Measurements from ENCODE around the gene TOMM22. TPM values are rescaled to one million over a fixed set of nuclear protein-coding genes. Genes with fewer than 3 reads are reported as not detected.

Gene TOMM22
- total RNA-seq, 1 donor from 2014 or later, result 63.7 TPM

DNA sequence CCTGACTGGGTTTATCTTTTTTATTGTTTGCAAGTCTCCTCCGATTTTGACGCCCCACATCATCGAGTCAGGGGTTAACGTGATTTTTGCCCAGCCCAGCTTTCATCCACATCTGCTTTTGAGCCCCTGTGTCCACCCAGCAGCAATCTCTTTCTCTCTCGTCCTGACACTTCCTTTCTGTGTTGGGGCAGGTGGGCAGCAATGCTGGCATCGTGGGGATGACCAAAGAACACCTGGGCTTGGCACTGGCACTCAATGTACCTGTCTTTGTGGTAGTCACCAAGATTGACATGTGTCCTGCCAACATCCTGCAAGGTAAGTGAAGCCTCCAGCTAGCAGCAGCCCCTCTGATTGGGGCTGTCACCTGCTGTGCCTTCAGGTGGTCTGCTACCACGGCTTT, 39.8 kb downstream of the TOMM22 start:
- Histone ChIP-seq H3K4me1 (ENCODE audit: control insufficient read depth in 3 of 3, insufficient read depth in 3 of 3, low read length in 3 of 3) (peaks cover 3 to 4% (median 3%) of the 10 kb centered on the region in 3 donors), H3K9me3 (ENCODE audit: control insufficient read depth in 3 of 3, low read length in 3 of 3) (no peaks in the 10 kb centered on the region), H3K36me3 (ENCODE audit: control insufficient read depth in 3 of 3, insufficient read depth in 3 of 3, low read length in 3 of 3) (peaks cover 58 to 69% (median 63%) of the 10 kb centered on the region in 3 donors), H3K27ac (ENCODE audit: low read depth, low read length) (no peak overlapping the region), H3K9ac (ENCODE audit: low read depth in 1 of 3, low read length in 3 of 3) (no peak overlapping the region), H3K4me3 (ENCODE audit: low read length in 3 of 3) (no peak overlapping the region), H3K27me3 (ENCODE audit: control insufficient read depth in 3 of 3, insufficient read depth in 3 of 3, low read length in 3 of 3) (no peaks in the 10 kb centered on the region)

DNA sequence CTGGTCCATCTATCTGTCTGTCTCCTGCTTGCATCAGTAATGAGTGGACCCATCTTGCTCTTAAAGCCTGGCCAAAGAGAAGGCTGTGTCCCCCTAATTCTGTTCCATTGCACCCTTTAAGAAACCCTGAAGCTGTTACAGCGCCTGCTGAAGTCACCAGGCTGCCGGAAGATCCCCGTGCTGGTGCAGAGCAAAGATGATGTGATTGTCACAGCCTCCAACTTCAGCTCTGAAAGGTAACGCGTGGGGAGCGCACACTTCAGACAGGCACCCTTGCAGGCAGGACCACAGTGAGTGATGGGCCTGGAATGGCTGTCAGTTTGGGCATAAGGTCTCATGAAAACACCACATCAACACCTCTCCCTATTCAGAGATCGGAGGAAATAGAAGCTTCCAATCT, 42.4 kb downstream of the TOMM22 start:
- Histone ChIP-seq H3K9ac (ENCODE audit: low read depth in 1 of 3, low read length in 3 of 3) (no peak overlapping the region), H3K4me3 (ENCODE audit: low read length in 3 of 3) (no peak overlapping the region), H3K9me3 (ENCODE audit: control insufficient read depth in 3 of 3, low read length in 3 of 3) (no peaks in the 10 kb centered on the region), H3K27me3 (ENCODE audit: control insufficient read depth in 3 of 3, insufficient read depth in 3 of 3, low read length in 3 of 3) (no peaks in the 10 kb centered on the region), H3K4me1 (ENCODE audit: control insufficient read depth in 3 of 3, insufficient read depth in 3 of 3, low read length in 3 of 3) (peaks cover 0 to 4% (median 2%) of the 10 kb centered on the region in 3 donors), H3K27ac (ENCODE audit: low read depth, low read length) (no peak overlapping the region), H3K36me3 (ENCODE audit: control insufficient read depth in 3 of 3, insufficient read depth in 3 of 3, low read length in 3 of 3) (peaks cover 73 to 80% (median 76%) of the 10 kb centered on the region in 3 donors)

DNA sequence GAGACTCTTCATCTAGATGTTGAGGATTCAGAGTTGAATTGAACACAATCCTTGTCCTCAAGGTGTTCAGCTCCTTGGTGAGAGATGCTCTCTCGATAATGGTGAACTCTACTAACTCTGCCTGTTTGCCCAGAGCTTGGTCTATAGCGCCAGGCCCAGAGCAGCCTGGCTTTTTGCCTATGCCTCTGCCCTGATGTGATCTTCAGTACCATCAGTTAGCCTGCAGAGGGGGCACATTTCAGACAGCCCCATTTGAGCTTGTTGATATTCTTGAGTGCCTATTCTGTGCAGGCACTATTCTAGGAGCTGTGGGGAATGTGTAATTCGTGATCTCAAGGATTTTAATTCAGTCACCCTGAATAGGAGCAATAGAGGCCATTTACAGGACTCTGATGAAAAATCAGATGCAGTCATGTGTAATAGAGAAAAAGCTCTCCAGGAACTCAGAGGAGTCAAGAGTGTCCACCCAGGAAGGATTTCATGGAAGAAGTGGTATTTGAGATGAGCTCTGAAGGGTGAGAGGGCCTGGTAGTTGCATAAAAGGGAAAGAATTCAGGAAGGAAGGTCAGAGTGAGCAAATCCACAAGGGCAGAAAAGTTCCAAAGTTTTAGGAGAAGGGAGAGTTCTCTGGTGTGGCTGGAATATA, 43.3 kb downstream of the TOMM22 start:
- Histone ChIP-seq H3K9me3 (ENCODE audit: control insufficient read depth in 3 of 3, low read length in 3 of 3) (no peaks in the 10 kb centered on the region), H3K4me3 (ENCODE audit: low read length in 3 of 3) (no peak overlapping the region), H3K9ac (ENCODE audit: low read depth in 1 of 3, low read length in 3 of 3) (no peak overlapping the region), H3K27ac (ENCODE audit: low read depth, low read length) (no peak overlapping the region), H3K36me3 (ENCODE audit: control insufficient read depth in 3 of 3, insufficient read depth in 3 of 3, low read length in 3 of 3) (peaks cover 78 to 89% (median 84%) of the 10 kb centered on the region in 3 donors), H3K27me3 (ENCODE audit: control insufficient read depth in 3 of 3, insufficient read depth in 3 of 3, low read length in 3 of 3) (no peaks in the 10 kb centered on the region), H3K4me1 (ENCODE audit: control insufficient read depth in 3 of 3, insufficient read depth in 3 of 3, low read length in 3 of 3) (peaks cover 0 to 7% (median 5%) of the 10 kb centered on the region in 3 donors)

DNA sequence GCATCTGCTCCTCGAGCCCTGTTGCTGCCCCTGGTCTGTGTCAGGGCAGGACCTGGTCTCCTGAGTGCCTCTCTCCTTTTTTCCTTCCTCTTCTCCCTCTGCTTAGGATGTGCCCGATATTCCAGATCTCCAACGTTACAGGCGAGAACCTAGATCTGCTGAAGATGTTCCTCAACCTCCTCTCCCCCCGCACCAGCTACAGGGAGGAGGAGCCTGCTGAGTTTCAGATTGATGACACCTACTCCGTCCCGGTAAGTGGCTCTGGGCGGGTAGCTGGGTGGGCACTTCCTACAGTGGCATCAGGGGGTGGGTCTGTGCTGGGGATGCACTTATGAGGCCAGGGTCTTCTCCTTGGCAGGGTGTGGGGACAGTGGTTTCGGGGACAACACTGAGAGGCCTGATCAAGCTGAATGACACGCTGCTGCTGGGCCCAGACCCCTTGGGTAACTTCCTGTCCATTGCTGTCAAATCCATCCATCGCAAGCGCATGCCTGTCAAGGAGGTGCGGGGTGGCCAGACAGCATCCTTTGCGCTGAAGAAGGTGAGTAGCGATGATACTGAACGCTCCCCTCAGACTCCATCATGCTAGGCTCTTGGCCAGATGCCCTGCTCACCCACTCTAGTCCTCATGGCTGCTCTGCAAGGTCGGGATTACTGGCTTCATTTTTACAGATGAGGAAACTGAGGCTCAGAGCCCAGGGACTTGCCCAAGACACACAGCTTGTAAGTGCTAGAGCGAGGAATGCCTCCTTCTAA, 44.3 kb downstream of the TOMM22 start:
- H3K36me3 ChIP-seq (ENCODE audit: control insufficient read depth in 3 of 3, insufficient read depth in 3 of 3, low read length in 3 of 3), result peaks cover 88 to 95% (median 95%) of the 10 kb centered on the region in 3 donors
- H3K27ac ChIP-seq (ENCODE audit: low read depth, low read length), result no peak overlapping the region
- no peak overlapping the region for H3K9ac ChIP-seq (ENCODE audit: low read depth in 1 of 3, low read length in 3 of 3)
- peaks cover 0 to 7% (median 5%) of the 10 kb centered on the region in 3 donors for H3K4me1 ChIP-seq (ENCODE audit: control insufficient read depth in 3 of 3, insufficient read depth in 3 of 3, low read length in 3 of 3)
- no peaks in the 10 kb centered on the region for H3K9me3 ChIP-seq (ENCODE audit: control insufficient read depth in 3 of 3, low read length in 3 of 3)
- H3K4me3 ChIP-seq (ENCODE audit: low read length in 3 of 3), result no peak overlapping the region
- H3K27me3 ChIP-seq (ENCODE audit: control insufficient read depth in 3 of 3, insufficient read depth in 3 of 3, low read length in 3 of 3), result no peaks in the 10 kb centered on the region

DNA sequence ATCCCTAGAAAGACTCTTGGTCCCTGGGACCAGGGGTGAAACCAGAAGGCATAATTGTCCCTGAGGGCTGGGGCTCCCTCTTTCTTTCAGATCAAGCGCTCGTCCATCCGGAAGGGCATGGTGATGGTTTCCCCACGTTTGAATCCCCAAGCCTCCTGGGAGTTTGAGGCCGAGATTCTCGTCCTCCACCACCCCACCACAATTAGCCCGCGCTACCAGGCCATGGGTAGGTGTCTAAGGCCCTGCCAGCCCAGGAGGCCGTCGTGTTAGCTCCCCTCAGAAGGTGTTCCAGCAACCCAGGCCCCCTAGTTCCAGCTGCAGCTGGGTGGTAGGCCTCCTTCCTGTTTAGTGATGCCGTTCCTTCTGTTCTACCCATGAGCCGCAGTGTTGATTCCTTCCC, 45.4 kb downstream of the TOMM22 start:
- H3K9me3 ChIP-seq (ENCODE audit: control insufficient read depth in 3 of 3, low read length in 3 of 3), result no peaks in the 10 kb centered on the region
- H3K4me1 ChIP-seq (ENCODE audit: control insufficient read depth in 3 of 3, insufficient read depth in 3 of 3, low read length in 3 of 3), result peaks cover 0 to 11% (median 10%) of the 10 kb centered on the region in 3 donors
- H3K27me3 ChIP-seq (ENCODE audit: control insufficient read depth in 3 of 3, insufficient read depth in 3 of 3, low read length in 3 of 3), result no peaks in the 10 kb centered on the region
- H3K27ac ChIP-seq (ENCODE audit: low read depth, low read length), result no peak overlapping the region
- peaks cover 85 to 94% (median 93%) of the 10 kb centered on the region in 3 donors for H3K36me3 ChIP-seq (ENCODE audit: control insufficient read depth in 3 of 3, insufficient read depth in 3 of 3, low read length in 3 of 3)
- no peak overlapping the region for H3K4me3 ChIP-seq (ENCODE audit: low read length in 3 of 3)
- H3K9ac ChIP-seq (ENCODE audit: low read depth in 1 of 3, low read length in 3 of 3), result no peak overlapping the region

DNA sequence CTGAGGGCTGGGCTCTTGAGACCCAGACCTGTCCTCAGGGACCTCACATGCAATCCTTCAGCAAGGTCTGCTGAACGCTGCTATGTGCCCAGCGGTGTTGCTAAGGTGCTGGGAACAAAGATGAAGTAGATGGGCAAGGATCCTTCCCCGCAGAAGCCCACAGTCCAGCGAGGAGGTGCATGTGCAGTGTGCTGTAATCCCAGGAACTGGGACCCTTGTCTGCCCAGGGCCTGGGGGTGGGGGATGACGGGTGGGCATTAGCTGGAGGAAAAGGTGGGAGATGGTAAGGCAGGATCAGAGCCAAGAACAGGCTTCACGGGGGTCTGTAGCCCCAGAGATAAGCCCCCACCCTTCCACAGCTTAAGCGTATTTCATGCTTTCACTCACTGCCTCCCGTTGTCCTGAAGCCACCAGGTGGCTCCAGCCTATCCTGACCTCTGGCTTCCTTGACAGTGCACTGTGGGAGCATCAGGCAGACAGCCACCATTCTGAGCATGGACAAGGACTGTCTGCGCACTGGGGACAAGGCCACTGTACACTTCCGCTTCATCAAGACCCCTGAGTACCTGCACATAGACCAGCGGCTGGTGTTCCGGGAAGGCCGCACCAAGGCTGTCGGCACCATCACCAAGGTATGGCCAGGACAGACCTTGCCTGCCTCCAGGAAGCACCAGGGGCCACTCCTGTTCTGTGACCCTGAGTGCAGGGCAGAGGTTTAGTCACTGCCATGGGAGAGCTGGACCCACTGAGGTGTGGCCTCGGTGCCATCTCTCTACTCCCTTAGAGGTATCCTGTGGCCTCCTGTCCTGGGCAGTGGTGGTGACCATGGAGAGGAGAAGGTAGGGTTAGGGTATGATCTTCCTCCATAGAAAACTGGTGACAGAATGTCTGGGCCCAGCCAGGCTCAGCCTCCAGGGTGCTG, 46.0 kb downstream of the TOMM22 start:
- no peaks in the 10 kb centered on the region for H3K9me3 ChIP-seq (ENCODE audit: control insufficient read depth in 3 of 3, low read length in 3 of 3)
- H3K36me3 ChIP-seq (ENCODE audit: control insufficient read depth in 3 of 3, insufficient read depth in 3 of 3, low read length in 3 of 3), result peaks cover 79 to 87% (median 87%) of the 10 kb centered on the region in 3 donors
- H3K9ac ChIP-seq (ENCODE audit: low read depth in 1 of 3, low read length in 3 of 3), result peak overlapping the region in 1 of 3 donors; percentile 33
- H3K27me3 ChIP-seq (ENCODE audit: control insufficient read depth in 3 of 3, insufficient read depth in 3 of 3, low read length in 3 of 3), result no peaks in the 10 kb centered on the region
- no peak overlapping the region for H3K27ac ChIP-seq (ENCODE audit: low read depth, low read length)
- H3K4me3 ChIP-seq (ENCODE audit: low read length in 3 of 3), result no peak overlapping the region
- peaks cover under 1 to 18% (median 16%) of the 10 kb centered on the region in 3 donors for H3K4me1 ChIP-seq (ENCODE audit: control insufficient read depth in 3 of 3, insufficient read depth in 3 of 3, low read length in 3 of 3)

DNA sequence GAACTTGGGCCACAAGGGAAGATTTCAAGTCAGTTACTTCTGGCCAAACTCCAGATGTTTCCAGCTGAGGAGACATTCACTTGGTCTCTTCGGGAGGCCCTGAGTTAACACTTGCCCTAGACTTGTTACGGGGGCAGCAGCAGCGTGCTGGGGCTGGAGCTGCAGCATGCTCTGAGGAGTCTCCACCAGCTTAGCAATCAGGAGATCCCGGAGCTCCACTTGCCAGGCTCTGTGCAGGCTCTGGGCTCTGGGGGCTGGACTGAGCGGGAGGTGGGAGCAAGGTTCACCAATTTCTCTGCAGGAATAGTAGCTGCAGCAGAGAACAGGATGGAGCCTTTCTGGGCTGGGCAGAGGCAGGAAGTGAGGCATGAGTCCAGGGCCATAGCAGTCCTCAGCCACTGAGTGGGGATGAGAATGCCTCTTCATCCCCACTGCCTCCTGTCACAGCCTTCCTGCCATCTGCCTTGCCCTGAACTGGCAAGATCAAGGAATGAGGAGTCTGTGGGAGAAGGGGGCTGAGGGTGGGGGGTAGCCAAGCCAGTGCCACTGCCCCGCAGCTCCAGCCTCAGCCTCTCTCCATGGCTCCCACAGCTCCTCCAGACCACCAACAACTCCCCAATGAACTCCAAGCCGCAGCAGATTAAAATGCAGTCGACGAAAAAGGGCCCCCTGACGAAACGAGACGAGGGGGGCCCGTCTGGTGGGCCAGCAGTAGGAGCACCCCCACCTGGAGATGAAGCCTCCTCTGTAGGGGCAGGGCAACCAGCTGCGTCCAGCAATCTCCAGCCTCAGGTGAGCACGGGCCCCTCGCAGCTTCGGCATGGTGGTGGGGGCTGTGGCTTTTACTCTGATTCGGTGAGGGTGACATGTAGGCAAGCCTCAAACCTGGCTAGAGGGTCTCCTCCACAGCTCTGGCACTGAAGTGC, 47.4 kb downstream of the TOMM22 start:
- no peak overlapping the region for H3K27ac ChIP-seq (ENCODE audit: low read depth, low read length)
- H3K36me3 ChIP-seq (ENCODE audit: control insufficient read depth in 3 of 3, insufficient read depth in 3 of 3, low read length in 3 of 3), result peaks cover 71 to 73% (median 73%) of the 10 kb centered on the region in 3 donors
- no peak overlapping the region for H3K4me3 ChIP-seq (ENCODE audit: low read length in 3 of 3)
- peak overlapping the region in 1 of 3 donors; percentile 8 for H3K9ac ChIP-seq (ENCODE audit: low read depth in 1 of 3, low read length in 3 of 3)
- no peaks in the 10 kb centered on the region for H3K9me3 ChIP-seq (ENCODE audit: control insufficient read depth in 3 of 3, low read length in 3 of 3)
- peaks cover 14 to 31% (median 30%) of the 10 kb centered on the region in 3 donors for H3K4me1 ChIP-seq (ENCODE audit: control insufficient read depth in 3 of 3, insufficient read depth in 3 of 3, low read length in 3 of 3)
- no peaks in the 10 kb centered on the region for H3K27me3 ChIP-seq (ENCODE audit: control insufficient read depth in 3 of 3, insufficient read depth in 3 of 3, low read length in 3 of 3)

DNA sequence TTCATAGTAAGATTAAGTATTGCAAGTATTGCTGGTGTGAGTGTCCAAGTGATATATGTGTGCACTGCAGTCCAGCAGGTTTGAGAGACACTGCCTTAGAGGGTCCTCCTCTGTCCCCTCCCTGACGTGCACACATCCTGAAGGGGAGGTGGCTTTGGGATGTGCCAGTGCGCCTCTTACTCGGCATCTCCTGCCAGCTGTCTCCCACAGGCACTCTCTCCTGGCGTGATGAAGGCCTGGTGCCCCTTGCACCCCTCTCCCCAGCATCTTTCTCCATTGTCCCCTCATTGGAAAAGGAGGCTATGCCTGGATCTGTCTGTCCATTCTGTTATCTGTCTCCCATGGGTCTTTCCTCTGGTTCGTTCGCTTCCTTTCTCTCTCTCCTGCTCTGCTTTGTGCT, 48.2 kb downstream of the TOMM22 start:
- Histone ChIP-seq H3K27me3 (ENCODE audit: control insufficient read depth in 3 of 3, insufficient read depth in 3 of 3, low read length in 3 of 3) (no peaks in the 10 kb centered on the region), H3K27ac (ENCODE audit: low read depth, low read length) (no peak overlapping the region), H3K4me1 (ENCODE audit: control insufficient read depth in 3 of 3, insufficient read depth in 3 of 3, low read length in 3 of 3) (peaks cover 20 to 40% (median 38%) of the 10 kb centered on the region in 3 donors), H3K36me3 (ENCODE audit: control insufficient read depth in 3 of 3, insufficient read depth in 3 of 3, low read length in 3 of 3) (peaks cover 63 to 66% (median 65%) of the 10 kb centered on the region in 3 donors), H3K9me3 (ENCODE audit: control insufficient read depth in 3 of 3, low read length in 3 of 3) (no peaks in the 10 kb centered on the region), H3K4me3 (ENCODE audit: low read length in 3 of 3) (no peak overlapping the region), H3K9ac (ENCODE audit: low read depth in 1 of 3, low read length in 3 of 3) (no peak overlapping the region)

DNA sequence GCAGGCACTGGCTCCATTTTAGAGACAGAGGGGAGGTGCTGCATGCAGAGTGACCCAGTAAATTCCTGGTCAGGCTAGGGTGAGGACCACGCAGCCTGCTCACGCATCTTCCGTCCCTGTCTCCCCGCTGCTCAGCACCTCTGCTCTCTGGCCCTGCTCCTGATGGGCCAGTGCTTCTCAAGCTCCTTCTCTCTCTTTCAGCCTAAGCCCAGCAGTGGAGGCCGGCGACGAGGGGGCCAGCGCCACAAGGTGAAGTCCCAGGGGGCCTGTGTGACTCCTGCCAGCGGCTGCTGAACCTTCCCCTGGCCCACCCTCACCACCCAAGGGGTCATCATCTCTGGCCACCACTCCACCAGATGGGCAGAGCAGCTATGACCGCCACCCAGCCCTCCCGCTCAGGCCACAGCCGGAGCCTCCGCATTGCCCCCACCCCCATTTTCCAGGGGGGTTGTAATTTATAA, 48.7 kb downstream of the TOMM22 start:
- H3K4me3 ChIP-seq (ENCODE audit: low read length in 3 of 3), result no peak overlapping the region
- peaks cover 63 to 65% (median 64%) of the 10 kb centered on the region in 3 donors for H3K36me3 ChIP-seq (ENCODE audit: control insufficient read depth in 3 of 3, insufficient read depth in 3 of 3, low read length in 3 of 3)
- no peak overlapping the region for H3K27ac ChIP-seq (ENCODE audit: low read depth, low read length)
- H3K4me1 ChIP-seq (ENCODE audit: control insufficient read depth in 3 of 3, insufficient read depth in 3 of 3, low read length in 3 of 3), result peaks cover 20 to 45% (median 43%) of the 10 kb centered on the region in 3 donors
- no peaks in the 10 kb centered on the region for H3K27me3 ChIP-seq (ENCODE audit: control insufficient read depth in 3 of 3, insufficient read depth in 3 of 3, low read length in 3 of 3)
- no peak overlapping the region for H3K9ac ChIP-seq (ENCODE audit: low read depth in 1 of 3, low read length in 3 of 3)
- H3K9me3 ChIP-seq (ENCODE audit: control insufficient read depth in 3 of 3, low read length in 3 of 3), result no peaks in the 10 kb centered on the region
